Smooth muscle cell of the pulmonary artery (primary cell): ENCODE measurements around the gene KCNJ13. TPM values are rescaled to one million over a fixed set of nuclear protein-coding genes. Genes with fewer than 3 reads are reported as not detected.

Source experiments
- total RNA-seq: library from RNA; depleted of rRNA; stranded (reverse); fragments of >200 nt; gene quantifications from 2 replicates; pipeline ENCODE4 v1.2.3, GENCODE V29; 2014

KCNJ13 gene
- not detected in 2 replicates for total RNA-seq

DNA sequence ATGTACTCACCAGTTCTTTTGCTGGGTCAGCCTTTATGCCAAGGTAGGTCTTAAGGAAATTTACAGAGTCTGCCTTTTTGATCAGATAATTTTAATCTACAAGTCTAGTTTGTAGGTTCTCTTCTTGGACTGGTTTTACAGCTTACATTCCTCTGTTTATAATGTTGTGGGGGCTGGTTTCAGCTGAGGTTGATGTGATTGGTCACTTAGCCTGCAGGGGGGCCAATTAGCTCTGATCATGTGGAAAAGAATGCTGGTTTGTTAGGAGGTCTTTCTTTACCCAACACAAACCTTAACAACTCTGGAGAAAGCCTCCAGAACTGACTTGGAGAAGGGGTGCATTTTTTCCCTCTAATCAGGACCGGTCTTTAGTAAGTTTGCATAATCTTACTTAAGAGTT is at the start of gene KCNJ13:
KCNJ13 (minus strand) TSS at position 131 of the 400 bp plus-strand sequence. CDS start 5,203 bp downstream, outside the sequence.

Other genes starting within 250 kb of the KCNJ13 start
- gene CHRNG, start 236.9 kb downstream of the KCNJ13 start, total RNA-seq = not detected in 2 replicates
- gene TIGD1, start 226.0 kb downstream of the KCNJ13 start, total RNA-seq = 2.2 and 3.1 TPM in 2 replicates
- gene EIF4E2, start 225.9 kb downstream of the KCNJ13 start, total RNA-seq = 55.2 and 73.8 TPM in 2 replicates
- 2.7 and 3.9 TPM in 2 replicates for gene EFHD1, start 143.0 kb downstream of the KCNJ13 start, total RNA-seq
- gene GIGYF2, start 79.2 kb downstream of the KCNJ13 start, total RNA-seq = 56.7 and 59.4 TPM in 2 replicates
- 0.65 and 1.6 TPM in 2 replicates for gene SNORC, start 93.7 kb upstream of the KCNJ13 start, total RNA-seq
- gene NGEF, start 236.7 kb upstream of the KCNJ13 start, total RNA-seq = 1.3 and 5.7 TPM in 2 replicates